HG02870 (cell line): ENCODE results near the gene COX4I2.
"Not testable (repeated sequence)": the region's sequence is repeated elsewhere in the genome, so short reads cannot be mapped to it uniquely, and the experiment has no call there.

ENCODE experiments used
- ATAC-seq: cut with Tn5 transposase; IDR thresholded peaks from one replicate; pipeline ENCODE4 v1.9.1; 2021; ENCODE audit warnings: mild to moderate bottlenecking, moderate library complexity; ENCODE audit not compliant: unreplicated experiment

The COX4I2 gene

GRCh38 chr20:31606804-31607639, 30.7 kb upstream of the COX4I2 start:
- ATAC-seq: no peak

DNA sequence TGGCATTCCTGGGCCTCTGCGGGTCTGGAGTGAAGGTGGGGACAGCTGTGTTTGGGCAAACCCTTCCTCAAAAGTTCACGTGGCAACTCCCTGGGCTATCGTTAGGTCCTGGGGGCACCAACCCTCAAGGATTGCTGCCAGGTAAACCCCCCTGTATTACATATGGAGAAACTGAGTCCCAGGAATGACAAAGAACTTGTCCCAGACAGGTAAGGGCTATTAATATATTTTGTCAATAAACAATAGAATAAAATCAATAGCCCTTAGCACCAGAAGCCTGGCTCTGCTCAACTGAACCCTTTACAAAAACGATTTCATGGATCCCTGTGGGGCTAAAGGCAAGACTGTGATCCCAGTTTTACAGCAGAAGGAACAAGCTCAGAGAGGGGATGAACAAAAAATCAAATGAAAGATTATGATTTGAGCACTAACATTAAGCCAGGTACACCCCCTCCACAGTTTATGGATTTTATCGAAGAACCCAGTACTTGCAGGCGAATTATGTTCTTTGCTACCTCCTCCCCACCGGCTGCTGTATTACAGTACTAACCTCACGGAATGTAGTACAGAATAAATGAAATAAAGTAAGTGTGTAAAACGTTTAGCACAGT, 30.0 kb upstream of the COX4I2 start:
- no peak for ATAC-seq

DNA sequence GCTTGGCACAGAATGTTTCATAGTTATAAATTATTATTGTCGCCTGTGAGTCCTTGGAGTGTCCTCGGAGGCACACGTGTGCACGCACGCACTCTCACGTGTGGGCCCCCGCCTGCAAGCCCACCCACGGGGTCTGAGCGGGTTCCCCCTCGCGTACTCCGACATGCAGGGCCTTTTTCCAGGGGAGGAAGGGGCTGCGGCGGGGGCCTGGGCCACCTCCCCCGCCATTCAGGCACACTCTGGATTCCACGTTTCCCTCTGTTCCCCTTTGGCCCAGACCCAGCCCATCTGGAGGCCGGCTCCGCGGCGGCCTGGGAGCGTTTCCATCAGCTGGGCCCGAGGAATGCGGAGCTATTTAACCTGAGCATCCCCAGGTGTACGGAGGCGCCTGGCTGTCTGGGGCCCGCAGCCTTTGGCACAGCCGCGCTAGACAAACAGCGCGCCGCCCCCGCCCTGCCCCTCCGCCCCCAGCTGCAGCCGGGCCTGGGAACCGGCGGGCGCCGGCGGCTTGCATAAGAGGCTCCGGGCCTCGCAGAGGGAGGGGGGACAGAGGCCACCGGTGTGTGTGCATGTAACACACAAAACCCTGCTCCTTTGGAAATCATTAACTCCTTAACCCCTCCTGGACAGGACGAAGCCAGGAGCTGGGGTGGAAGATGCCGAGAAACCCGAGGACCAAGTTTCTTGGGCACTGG, 29.3 kb upstream of the COX4I2 start:
- no peak for ATAC-seq

DNA sequence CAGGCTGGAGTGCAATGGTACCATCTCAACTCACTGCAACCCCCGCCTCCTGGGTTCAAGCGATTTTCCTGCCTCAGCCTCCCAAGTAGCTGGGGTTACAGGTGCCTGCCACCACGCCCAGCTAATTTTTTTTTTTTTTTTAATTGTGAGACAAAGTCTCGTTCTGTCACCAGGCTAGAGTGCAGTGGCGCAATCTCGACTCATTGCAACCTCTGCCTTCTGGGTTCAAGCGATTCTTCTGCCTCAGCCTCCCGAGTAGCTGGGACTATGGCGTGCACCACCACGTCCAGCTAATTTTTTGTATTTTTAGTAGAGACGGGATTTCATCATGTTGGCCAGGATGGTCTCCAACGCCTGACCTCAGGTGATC, 25.5 kb upstream of the COX4I2 start:
- not testable (repeated sequence) for ATAC-seq

DNA sequence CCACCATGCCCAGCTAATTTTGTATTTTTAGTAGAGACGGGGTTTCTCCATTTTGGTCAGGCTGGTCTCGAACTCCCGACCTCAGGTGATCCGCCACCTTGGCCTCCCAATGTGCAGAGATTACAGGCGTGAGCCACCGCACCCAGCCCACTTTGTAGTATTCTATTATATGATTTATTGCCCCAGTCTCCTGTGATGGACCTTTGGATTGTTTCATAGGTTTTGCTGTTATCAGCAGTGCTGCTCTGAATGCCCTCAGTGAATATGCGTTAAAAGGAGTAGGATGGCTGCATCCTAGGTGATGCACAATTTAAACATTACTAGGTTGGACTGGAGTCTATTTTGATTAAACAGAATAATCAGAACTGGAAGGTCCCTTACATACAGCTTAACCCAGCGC, 22.3 kb upstream of the COX4I2 start:
- no peak for ATAC-seq

DNA sequence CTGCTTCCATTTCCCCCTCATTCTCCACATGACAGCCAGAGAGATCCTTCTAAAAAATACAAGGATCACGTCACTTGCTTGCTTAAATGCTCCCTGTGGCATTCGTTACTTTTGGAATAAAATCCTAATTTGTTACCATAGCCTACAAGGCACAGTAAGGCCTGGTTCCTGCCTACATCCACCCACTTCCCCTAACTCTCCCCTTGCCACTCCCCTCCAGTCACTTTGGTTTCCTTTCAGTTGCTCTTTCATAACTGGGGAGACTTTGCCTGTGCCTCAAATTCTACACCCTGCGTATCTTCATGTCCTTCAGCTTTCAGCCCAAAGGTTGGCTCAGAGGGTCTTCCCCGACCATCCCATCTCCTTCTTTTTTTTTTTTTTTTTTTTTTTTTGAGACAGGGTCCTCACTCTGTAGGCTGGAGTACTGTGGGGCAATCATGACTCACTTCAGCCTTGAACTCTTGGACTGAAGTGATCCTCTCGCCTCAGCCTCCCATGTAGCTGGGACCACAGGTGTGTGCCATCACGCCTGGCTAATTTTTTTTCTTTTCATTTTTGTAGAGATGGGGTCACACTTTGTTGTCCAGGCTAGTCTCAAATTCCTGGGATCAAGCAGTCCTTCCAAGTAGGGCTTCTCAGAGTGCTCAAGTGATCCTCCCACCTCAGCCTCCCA, 20.1 kb upstream of the COX4I2 start:
- no peak for ATAC-seq

DNA sequence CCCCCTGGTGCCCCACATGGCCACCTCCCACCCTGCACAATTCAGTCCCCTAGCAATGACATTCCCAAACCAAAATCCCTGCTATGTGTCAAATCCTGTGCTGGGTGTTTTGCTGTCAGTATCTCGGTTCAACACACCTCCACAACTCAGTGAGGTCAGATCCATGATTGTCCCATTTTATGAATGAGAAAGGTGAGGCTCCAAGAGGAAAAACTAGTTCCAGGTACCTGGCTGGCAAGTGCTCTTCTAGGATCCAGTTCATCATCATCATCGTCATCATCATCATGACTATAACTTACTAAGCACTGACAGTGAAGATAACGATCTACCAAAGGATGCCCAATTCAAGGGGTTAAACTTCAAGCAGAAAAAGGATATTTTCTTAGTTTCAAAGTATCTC, 17.5 kb upstream of the COX4I2 start:
- ATAC-seq: no peak

DNA sequence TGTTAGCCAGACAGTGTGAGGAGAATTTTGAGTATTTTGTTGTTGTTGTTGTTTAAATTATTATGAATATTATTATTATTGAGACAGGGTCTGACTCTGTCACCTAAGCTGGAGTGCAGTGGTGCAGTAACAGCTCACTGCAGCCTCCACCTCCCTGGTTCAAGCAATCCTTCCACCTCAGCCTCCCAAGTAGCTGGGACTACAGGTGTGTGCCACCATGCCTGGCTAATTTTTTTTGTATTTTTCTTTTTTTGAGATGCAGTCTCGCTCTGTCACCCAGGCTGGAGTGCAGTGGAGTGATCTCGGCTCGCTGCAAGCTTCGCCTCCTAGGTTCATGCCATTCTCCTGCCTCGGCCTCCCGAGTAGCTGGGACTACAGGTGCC, 14.6 kb upstream of the COX4I2 start:
- ATAC-seq: not testable (repeated sequence)

DNA sequence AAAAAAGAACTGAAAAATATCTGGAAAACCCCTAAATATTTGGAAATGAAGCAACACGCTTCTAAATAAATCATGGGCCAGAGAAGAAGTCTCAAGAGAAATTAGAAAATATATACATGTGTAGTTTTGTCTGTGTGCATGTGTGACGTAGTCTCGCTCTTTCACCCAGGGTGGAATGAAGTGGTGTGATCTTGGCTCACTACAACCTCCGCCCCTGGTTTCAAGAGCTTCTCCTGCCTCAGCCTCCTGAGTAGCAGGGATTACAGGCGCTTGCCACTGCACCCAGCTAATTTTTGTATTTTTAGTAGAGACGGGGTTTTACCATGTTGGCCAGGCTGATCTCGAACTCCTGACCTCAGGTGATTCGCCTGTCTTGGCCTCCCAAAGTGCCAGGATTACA, 11.2 kb upstream of the COX4I2 start:
- ATAC-seq: not testable (repeated sequence)

GRCh38 chr20:31628057-31628456, 9.7 kb upstream of the COX4I2 start:
- ATAC-seq: not testable (repeated sequence)

DNA sequence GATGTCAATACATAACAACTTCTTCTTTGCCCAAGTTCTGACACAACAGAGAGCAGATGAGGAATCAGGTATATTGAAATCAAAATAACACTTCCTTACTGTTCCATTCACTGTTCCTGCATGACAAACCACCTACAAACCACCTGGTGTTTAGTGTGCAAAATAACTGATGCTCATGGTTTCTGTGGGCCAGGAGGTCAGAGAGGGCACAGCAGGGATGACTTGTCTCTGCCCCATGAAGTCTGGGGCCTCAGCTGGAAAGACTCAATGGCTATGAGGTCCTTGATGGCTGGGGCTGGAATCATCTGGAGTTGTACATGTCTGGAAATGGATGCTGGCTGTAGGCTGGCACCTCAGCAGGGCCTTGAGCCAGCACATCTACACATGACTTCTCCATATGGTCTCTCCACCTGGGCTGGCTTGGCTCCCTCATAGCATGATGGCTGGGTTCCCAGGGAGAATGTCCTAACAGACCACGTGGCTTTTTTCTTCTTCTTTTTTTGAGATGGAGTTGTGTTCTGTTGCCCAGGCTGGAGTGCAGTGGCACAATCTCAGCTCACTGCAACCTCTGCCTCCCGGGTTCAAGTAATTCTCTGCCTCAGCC, 7.4 kb upstream of the COX4I2 start:
- ATAC-seq: no peak

DNA sequence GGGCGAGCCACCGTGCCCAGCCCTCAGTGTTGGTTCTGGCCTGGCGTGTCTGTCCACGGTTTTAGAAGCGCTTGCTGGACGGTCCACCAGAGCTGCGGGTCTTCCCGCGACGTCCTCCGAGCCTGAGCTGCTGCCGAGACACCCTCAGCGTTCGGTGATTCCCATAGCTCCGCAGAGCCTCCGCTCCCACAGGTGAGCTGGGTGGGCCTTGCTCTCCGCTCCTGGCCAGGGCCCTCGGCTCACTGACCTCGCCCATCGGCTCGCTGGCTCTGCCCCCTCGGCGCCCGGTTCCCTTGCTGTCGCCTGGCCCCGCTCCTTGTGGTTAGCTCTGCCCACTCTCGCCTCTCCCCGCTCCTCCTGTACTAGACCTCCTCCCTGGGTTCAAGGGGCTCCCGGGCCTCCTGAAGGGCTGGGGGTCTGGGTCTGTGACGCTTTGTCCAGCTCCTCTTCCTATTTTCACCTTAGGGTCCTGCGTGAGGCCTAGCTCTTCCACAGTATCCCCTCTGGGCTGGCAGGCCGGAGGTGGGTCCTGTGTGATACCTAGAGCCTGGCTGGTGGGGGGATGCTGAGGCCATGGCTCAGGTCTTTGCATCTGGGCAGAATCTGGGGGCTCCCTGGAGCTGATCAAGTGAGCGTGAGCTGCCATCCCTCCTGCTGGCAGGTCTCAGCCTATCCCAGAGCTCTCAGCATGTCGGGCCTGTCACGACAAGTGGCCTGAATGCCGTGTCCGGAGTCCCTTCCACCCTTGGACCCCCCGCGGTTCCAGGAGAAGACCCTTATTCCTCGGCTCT, 5.0 kb upstream of the COX4I2 start:
- ATAC-seq: no peak

GRCh38 chr20:31633339-31633914, 4.3 kb upstream of the COX4I2 start:
- no peak for ATAC-seq

DNA sequence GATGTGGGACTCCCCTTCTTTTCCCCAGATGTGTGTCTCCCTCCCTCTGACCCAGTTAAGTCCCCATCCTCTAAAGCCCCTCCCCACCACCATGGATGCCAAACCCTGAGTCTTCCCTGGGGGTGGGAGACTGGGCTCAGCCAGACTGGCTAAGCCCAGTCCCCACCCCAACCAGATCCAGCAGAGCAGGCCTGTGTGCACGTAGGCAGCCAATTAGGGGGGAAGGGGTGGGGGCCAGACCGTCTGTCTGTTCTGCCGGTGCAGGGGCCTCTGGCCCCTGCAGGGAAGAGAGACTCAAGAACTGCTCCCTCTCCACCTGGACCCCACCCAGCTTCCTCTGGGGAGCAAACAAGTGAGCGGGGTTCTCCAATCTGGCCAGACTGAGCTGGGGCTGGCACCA, 605 bp downstream of the COX4I2 start:
- no peak for ATAC-seq

DNA sequence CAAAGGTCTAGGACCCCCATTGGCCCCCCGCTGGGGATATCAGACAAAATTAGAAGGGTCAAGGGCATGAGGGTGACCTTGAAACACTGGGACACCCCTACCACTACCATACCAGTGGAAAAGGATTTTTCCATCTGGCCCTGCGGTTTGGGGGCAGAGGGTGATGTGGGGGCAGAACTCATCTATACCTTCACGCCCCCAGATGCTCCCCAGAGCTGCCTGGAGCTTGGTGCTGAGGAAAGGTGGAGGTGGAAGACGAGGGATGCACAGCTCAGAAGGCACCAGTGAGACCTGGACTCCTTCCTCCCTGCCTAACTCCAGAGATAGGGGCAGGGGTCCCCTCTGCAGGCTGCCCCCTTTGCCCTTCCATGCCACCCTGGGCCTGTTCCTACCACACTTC, 1.1 kb downstream of the COX4I2 start:
- no peak for ATAC-seq

DNA sequence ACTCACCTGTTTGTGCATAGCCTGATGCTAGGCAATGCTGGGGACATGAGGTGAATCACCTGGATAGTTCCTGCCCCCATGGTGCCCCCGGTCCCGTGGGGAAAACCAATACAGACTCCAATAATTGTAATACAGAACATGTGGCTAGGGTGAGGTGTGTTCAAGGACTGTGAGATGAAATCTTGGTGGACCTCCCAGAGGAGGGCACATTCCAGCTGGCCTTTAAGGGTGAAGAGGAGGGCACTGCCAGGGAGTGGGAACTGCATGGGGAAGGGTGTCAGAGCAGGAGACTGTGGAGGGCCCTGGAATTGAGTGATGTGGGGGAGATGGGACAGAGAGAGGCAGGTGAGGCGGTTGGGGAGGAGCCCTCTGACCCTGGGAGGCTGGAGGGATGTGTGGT, 2.5 kb downstream of the COX4I2 start:
- no peak for ATAC-seq

GRCh38 chr20:31641391-31641790, 3.7 kb downstream of the COX4I2 start:
- no peak for ATAC-seq

GRCh38 chr20:31642837-31643236, 5.1 kb downstream of the COX4I2 start:
- no peak for ATAC-seq

GRCh38 chr20:31643522-31643921, 5.8 kb downstream of the COX4I2 start:
- no peak for ATAC-seq

DNA sequence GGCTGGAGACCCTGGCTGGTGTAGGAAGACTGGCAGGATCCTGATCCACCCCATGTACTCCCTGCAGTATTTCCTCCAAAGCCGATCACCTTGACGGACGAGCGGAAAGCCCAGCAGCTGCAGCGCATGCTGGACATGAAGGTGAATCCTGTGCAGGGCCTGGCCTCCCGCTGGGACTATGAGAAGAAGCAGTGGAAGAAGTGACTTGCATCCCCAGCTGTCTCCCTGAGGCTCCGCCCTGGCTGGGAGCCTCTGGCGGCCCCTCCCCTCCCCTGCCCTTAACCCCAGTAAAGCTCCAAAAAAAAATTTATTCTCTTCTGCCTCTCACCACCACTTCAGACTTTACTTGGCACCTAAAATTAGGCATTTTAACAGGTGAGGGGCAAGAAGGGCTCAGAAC, 7.0 kb downstream of the COX4I2 start:
- ATAC-seq: no peak
